Fibroblast of the conjunctiva (primary cell): Measurements from ENCODE around the gene GOLGA5.
"Not testable (repeated sequence)": the region's sequence is repeated elsewhere in the genome, so short reads cannot be mapped to it uniquely, and the experiment has no call there.

ENCODE experiments used
- DNase-seq: peaks from one replicate; pipeline ENCODE4 v3.0.0-alpha.2; 2010; ENCODE audit warnings: low read depth

The GOLGA5 gene

GRCh38 chr14:92793709-92794546, at the start of gene GOLGA5:
Gene GOLGA5 (plus strand): TSS chr14:92794305. CDS start chr14:92797438, 3,133 bp downstream.
- DNase-seq, result peak; percentile 98

DNA sequence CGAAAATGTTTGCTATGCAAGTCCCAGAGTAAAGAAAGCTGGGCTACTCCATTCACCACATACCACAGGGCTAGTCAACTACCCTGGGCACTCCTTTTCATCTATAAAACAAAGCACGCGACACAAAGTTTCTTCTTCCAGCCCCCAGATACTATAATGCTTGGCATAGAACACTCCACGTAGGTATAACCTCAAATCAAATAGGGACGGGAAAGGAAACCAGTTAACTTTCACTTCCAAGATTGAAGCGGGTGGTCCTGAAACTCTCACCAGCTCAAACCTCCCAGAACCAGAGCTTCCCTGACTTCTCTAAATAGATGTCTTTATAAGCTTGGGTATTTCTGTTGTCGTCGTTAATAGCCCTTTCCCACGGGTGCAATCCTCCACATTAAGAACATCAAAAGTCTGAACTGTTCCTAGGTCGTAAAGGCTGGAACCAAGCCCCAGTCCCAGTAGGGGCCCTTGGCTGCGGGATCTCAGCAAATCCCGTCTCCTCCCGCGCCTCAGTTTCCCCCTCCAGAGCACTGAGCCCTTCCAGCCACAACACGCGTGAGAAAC, 46.3 kb upstream of the GOLGA5 start:
- no peak for DNase-seq

- peak; percentile 82 for DNase-seq
Observed at GRCh38 chr14:92748259-92749016, 45.7 kb upstream of the GOLGA5 start, which contains the start of gene LGMN. Gene LGMN (minus strand): TSS chr14:92748627. CDS start chr14:92732786, 15,841 bp downstream.

GRCh38 chr14:92750222-92750728, 43.8 kb upstream of the GOLGA5 start:
- not testable (repeated sequence) for DNase-seq

GRCh38 chr14:92750994-92751400, 43.1 kb upstream of the GOLGA5 start:
- no peak for DNase-seq

DNA sequence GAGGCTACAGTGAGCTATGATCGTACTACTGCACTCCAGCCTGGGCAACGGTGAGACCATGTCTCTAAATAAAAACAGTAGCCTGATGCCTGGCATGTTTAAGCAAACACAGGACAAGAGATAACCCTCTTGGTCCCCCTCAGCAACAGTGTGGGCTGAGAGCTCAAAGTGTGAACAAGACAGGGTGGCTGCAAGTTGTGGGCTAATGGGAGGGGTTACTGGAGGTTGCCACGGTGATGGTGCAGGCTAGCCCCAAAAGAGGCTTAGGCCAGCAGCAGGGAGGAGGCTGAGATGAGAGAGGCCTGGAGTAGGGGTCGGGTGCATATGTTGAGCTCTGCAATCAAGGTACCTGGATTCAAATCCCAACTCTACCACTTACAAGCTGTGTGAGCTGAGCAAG, 42.3 kb upstream of the GOLGA5 start:
- DNase-seq, result no peak

- DNase-seq, result no peak
Observed at GRCh38 chr14:92753250-92753649, 40.9 kb upstream of the GOLGA5 start.

- DNase-seq, result no peak
Observed at GRCh38 chr14:92754966-92755365, 39.1 kb upstream of the GOLGA5 start.

- no peak for DNase-seq
Observed at GRCh38 chr14:92755495-92755894, 38.6 kb upstream of the GOLGA5 start.

DNA sequence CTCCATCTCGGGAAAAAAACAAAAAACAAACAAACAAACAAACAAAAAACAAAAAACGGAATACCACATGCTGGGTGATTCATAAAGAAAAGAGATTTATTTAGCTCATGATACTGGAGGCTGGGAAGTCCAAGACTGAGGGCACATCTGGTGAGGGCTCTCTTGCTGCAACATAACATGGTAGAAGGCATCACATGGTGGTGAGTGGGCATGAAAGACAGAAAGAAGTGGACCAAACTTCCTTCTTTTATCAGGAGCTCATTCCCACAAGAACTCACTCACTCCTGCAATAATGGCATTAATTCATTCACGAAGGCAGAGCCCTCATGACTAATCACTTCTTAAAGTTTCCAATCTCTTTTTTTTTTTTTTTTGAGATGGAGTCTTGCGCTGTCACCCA, 37.7 kb upstream of the GOLGA5 start:
- no peak for DNase-seq

- DNase-seq, result no peak
Observed at GRCh38 chr14:92759300-92759678, 34.8 kb upstream of the GOLGA5 start.

DNA sequence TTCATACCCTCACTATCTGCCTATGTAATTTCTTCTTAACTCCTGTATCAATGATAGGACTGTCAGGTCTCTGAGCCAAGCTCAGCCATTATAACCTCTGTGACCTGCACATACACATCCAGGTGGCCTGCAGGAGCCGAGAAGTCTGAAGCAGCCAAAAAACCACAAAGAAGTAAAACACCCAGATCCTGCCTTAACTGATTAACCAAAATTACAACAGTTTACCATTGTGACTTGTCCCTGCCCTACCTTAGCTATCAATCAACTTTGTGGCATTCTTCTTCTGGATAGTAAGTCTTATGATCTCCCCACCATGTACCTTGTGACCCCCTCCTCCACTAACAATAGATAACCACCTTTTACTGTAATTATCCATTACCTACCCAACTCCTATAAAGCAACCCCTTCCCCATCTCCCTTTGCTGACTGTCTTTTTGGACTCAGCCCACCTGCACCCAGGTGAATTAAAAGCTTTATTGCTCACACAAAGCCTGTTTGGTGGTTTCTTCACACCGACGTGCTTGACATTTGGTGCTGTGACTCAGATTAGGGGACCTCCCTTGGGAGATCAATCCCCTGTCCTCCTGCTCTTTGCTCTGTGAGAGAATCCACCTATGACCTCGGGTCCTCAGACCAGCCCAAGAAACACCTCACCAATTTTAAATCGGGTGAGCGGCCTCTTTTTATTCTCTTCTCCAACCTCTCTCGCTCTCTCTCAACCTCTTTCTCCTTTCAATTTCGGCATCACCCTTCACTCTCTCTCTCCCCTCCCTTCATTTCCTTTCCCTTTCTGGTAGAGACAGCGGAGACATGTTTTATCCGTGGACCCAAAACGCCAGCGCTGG, 34.2 kb upstream of the GOLGA5 start:
- no peak for DNase-seq

- DNase-seq, result no peak
Observed at GRCh38 chr14:92760524-92760805, 33.6 kb upstream of the GOLGA5 start.

DNA sequence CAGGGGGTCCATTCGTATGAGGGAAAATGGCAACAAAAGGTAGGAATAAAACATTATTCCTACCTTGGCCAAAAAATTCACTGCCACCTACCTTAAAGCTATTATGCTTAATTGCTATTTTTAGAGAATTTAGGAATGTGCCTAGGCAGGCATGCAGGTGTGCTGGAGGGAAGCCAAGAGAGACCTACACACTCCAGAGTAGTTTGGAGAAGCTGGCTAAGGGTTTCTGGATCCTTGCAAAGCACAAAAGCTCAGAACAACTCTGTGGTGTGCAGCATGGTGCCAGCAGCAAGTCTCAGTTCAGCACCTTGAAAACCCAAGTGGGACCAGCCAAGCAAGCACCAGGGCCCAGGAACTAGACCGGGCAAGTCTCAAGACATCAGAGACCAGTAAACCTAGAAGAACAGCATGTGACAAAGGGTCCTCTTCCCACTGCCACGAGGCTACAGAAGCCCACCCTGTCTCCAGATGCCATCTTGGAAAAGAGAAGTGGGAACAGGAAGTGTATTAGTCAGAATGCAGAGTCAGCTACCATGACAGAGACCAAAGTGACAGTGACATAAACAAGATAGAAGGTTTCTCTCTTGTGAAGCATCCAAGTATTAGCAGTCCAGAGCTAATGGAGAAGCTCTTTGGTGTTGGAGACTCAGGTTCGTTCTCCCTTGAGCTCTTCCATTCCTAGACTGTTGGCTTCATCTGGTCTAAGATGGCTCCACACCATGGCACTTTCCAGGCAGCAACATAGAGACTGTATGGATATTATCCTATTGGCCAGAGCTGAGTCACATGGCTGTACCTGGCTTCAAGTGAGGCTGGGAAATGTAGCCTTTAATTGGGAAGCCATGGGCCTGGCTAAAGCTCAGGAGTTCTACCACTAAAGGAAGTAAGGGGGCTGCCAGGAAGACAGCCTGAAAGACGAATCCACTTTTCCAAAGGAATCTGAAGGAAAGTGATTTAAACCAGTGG, 30.2 kb upstream of the GOLGA5 start:
- DNase-seq, result not testable (repeated sequence)

DNA sequence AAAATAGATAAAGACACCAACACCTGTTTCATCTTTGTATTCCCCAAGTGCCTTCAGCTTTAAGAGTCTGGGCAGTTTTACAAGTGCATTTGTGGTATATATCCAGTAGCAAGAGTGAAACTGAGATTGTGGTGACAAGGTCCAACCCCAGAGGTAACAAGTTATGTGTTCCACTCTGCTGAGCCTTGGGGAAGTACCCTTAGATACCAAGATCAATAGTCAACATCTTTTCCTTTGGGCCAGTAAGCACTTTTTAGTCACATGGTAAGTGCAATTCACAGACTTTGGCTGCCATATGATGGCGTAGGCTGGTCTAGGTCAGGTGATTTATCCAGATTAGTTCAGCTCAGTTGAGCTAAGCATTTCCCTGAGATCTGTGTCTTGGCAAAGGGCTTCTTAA, 25.9 kb upstream of the GOLGA5 start:
- not testable (repeated sequence) for DNase-seq

- no peak for DNase-seq
Observed at GRCh38 chr14:92768795-92769194, 25.3 kb upstream of the GOLGA5 start.

GRCh38 chr14:92770484-92770883, 23.6 kb upstream of the GOLGA5 start:
- DNase-seq, result no peak

- DNase-seq, result no peak
Observed at GRCh38 chr14:92774572-92774971, 19.5 kb upstream of the GOLGA5 start.

GRCh38 chr14:92775292-92775691, 18.8 kb upstream of the GOLGA5 start:
- DNase-seq, result not testable (repeated sequence)

DNA sequence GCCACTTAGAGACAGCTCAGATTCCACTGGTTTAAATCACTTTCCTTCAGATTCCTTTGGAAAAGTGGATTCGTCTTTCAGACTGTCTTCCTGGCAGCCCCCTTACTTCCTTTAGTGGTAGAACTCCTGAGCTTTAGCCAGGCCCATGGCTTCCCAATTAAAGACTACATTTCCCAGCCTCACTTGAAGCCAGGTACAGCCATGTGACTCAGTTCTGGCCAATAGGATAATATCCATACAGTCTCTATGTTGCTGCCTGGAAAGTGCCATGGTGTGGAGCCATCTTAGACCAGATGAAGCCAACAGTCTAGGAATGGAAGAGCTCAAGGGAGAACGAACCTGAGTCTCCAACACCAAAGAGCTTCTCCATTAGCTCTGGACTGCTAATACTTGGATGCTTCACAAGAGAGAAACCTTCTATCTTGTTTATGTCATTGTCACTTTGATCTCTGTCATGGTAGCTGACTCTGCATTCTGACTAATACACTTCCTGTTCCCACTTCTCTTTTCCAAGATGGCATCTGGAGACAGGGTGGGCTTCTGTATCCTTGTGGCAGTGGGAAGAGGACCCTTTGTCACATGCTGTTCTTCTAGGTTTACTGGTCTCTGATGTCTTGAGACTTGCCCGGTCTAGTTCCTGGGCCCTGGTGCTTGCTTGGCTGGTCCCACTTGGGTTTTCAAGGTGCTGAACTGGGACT, 15.1 kb upstream of the GOLGA5 start:
- not testable (repeated sequence) for DNase-seq
